ENCODE measurements around the gene TULP1. TPM values are rescaled to one million over a fixed set of nuclear protein-coding genes. Genes with fewer than 3 reads are reported as not detected.

TULP1 gene
- total RNA-seq, 1 experiment from 2014 or later, result not detected

- H3K4me1 Mint-ChIP-seq, result peaks cover 17 to 36% of the 10 kb centered on the region in 2 experiments
- Histone ChIP-seq H3K27me3 (ENCODE audit: insufficient read depth, low read length) (no peaks in the 10 kb centered on the region), H3K79me2 (ENCODE audit: insufficient read depth, low read length) (no peaks in the 10 kb centered on the region), H4K91ac (ENCODE audit: insufficient read length, low read depth, low read length) (no peak overlapping the region), H2AFZ (ENCODE audit: low read length) (no peak overlapping the region), H3K4ac (ENCODE audit: low read depth, low read length) (no peak overlapping the region), H2BK120ac (ENCODE audit: low read depth, low read length, poor library complexity, severe bottlenecking) (no peak overlapping the region), H4K5ac (ENCODE audit: insufficient read length, low read depth, low read length) (no peak overlapping the region), H3K9me3 (ENCODE audit: control insufficient read depth, low read depth, low read length) (no peaks in the 10 kb centered on the region), H3K27ac (ENCODE audit: insufficient read length, low read depth, low read length) (no peak overlapping the region), H4K20me1 (ENCODE audit: control insufficient read depth, insufficient read depth, insufficient read length) (no peaks in the 10 kb centered on the region), H3K4me1 (ENCODE audit: insufficient read depth, low read length) (no peaks in the 10 kb centered on the region; the same call in 1 of the 2 replicates), H4K8ac (replicated peaks; ENCODE audit: insufficient read length, low read depth, low read length) (no peak overlapping the region), H3K79me1 (ENCODE audit: insufficient read depth, low read depth, low read length, poor library complexity, severe bottlenecking) (no peaks in the 10 kb centered on the region), H2BK12ac (ENCODE audit: insufficient read length, low read depth, low read length) (no peak overlapping the region), H3K18ac (ENCODE audit: insufficient read length, low read depth, low read length) (no peak overlapping the region), H3T11ph (ENCODE audit: low read length) (no peak overlapping the region), H2BK15ac (ENCODE audit: low read depth, low read length) (no peak overlapping the region), H2BK20ac (ENCODE audit: low read depth, low read length, poor library complexity, severe bottlenecking) (no peak overlapping the region), H3K4me2 (ENCODE audit: insufficient read depth, insufficient read length, low read length) (no peak overlapping the region), H3K56ac (ENCODE audit: insufficient read length, low read depth, low read length) (no peak overlapping the region), H2BK5ac (ENCODE audit: insufficient read length, low read length) (no peak overlapping the region), H3K9ac (ENCODE audit: extremely low read depth, insufficient read length, low read length) (no peak overlapping the region), H3K23me2 (ENCODE audit: insufficient read length, low read depth, low read length, poor library complexity, severe bottlenecking) (no peaks in the 10 kb centered on the region), H3K23ac (ENCODE audit: insufficient read length, low read depth, low read length) (no peak overlapping the region), H3K14ac (ENCODE audit: insufficient read depth, low read length) (no peak overlapping the region), H2AK5ac (ENCODE audit: insufficient read length, low read length) (no peak overlapping the region)
- no peaks in the 10 kb centered on the region; a peak in 1 of 5 replicates for H3K9me3 Mint-ChIP-seq
- TF ChIP-seq CTCF (conservative IDR thresholded peaks at IDR 0.05), result no peak
- no peak for DNase-seq
- H3K27ac Mint-ChIP-seq, result no peak overlapping the region
- no peak overlapping the region for H3K4me3 Mint-ChIP-seq
- no peaks in the 10 kb centered on the region; the same call in 1 of the 2 replicates for H3K27me3 Mint-ChIP-seq (ENCODE audit: low read depth)
- no peaks in the 10 kb centered on the region for H3K36me3 Mint-ChIP-seq (ENCODE audit: insufficient read depth in 1 of 3, low read depth in 3 of 3)
- WGBS (ENCODE audit: extremely low coverage, insufficient read length, low lambda C conversion rate), result no CpG with 5 or more reads among the region's 4 CpGs
These were observed 19.4 kb upstream of the TULP1 start for GRCh38 chr6:35532126-35532525.
